Daoy (cell line): ENCODE results near the gene CHSY1. TPM values are rescaled to one million over a fixed set of nuclear protein-coding genes. Genes with fewer than 3 reads are reported as not detected.
A peak's percentile ranks its signal among the peaks of the same experiment; 100 is the strongest.
"Not testable (repeated sequence)": the region's sequence is repeated elsewhere in the genome, so short reads cannot be mapped to it uniquely, and the experiment has no call there.

Experiments
- DNase-seq: peaks from one replicate; pipeline ENCODE4 v3.0.0-alpha.2; 2015; ENCODE audit warnings: low read depth
- total RNA-seq: library from RNA; depleted of rRNA; stranded (reverse); fragments of >200 nt; shearing (Covaris generic); gene quantifications from 2 replicates; pipeline ENCODE4 v1.2.3, GENCODE V29; 2014; rRNA removed

CHSY1 gene
- total RNA-seq, 1 experiment from 2014 or later = 29.0 TPM

GRCh38 chr15:101135532-101136166, 116.2 kb downstream of the CHSY1 start:
- DNase-seq = no peak

GRCh38 chr15:101134780-101135179, 117.1 kb downstream of the CHSY1 start:
- DNase-seq = no peak

- no peak for DNase-seq
Measured at GRCh38 chr15:101133751-101134261, 118.0 kb downstream of the CHSY1 start.

- no peak for DNase-seq
Measured at GRCh38 chr15:101133181-101133460, 118.7 kb downstream of the CHSY1 start.

- DNase-seq = no peak
Measured at GRCh38 chr15:101132390-101133180, 119.3 kb downstream of the CHSY1 start.

GRCh38 chr15:101131489-101132389, 120.1 kb downstream of the CHSY1 start:
- DNase-seq = no peak

GRCh38 chr15:101129851-101130380, 121.9 kb downstream of the CHSY1 start:
- no peak for DNase-seq

- DNase-seq = peak; percentile 87
Measured at GRCh38 chr15:101128221-101129015, 123.4 kb downstream of the CHSY1 start.

GRCh38 chr15:101127506-101128076, 124.3 kb downstream of the CHSY1 start:
- peak; percentile 93 for DNase-seq

- DNase-seq = peak; percentile 41
Measured at GRCh38 chr15:101126618-101127505, 125.0 kb downstream of the CHSY1 start.

- DNase-seq = not testable (repeated sequence)
Measured at GRCh38 chr15:101125881-101126428, 125.9 kb downstream of the CHSY1 start.

Other genes starting within 250 kb of the CHSY1 start
- 68.7 and 88.6 TPM in 2 replicates for gene SELENOS, start 25.4 kb upstream of the CHSY1 start, total RNA-seq
- gene SNRPA1, start 43.2 kb upstream of the CHSY1 start, total RNA-seq = 78.1 and 88.4 TPM in 2 replicates
- 8.1 and 8.8 TPM in 2 replicates for gene PCSK6, start 237.7 kb upstream of the CHSY1 start, total RNA-seq